BLaER1 treated with 17β-estradiol and CSF1 and Interleukin-3, amounts not matched to agents 10 nM and 100 nM (cell line): ENCODE results near the gene UBE3A.
A peak's percentile ranks its signal among the peaks of the same experiment; 100 is the strongest.

ENCODE experiments used
- H3K27ac ChIP-seq, 11 experiments: shearing (Covaris generic); formaldehyde crosslinking; 2 replicates each; pipeline ENCODE4 v1.8.1; 2022
- H3K27me3 ChIP-seq, 11 experiments: shearing (Covaris generic); formaldehyde crosslinking; 2 replicates each; pipeline ENCODE4 v1.8.1; 2022
- H3K36me3 ChIP-seq, 11 experiments: shearing (Covaris generic); formaldehyde crosslinking; 2 replicates each; pipeline ENCODE4 v1.8.1; 2022
- H3K4me1 ChIP-seq, 10 experiments: shearing (Covaris generic); formaldehyde crosslinking; 2 replicates each; pipeline ENCODE4 v1.8.1; 2022
- H3K4me2 ChIP-seq, 11 experiments: shearing (Covaris generic); formaldehyde crosslinking; 2 replicates each; pipeline ENCODE4 v1.8.1; 2022
- H3K4me3 ChIP-seq, 10 experiments: shearing (Covaris generic); formaldehyde crosslinking; 2 replicates each; pipeline ENCODE4 v1.8.1; 2022
- H3K9ac ChIP-seq, 11 experiments: shearing (Covaris generic); formaldehyde crosslinking; 2 replicates each; pipeline ENCODE4 v1.8.1; 2022
- H3K9me3 ChIP-seq, 11 experiments: shearing (Covaris generic); formaldehyde crosslinking; replicated peaks in 1 of 11; 2 replicates each; pipeline ENCODE4 v1.8.1; 2022
- H4K20me1 ChIP-seq, 11 experiments: shearing (Covaris generic); formaldehyde crosslinking; 2 replicates each; pipeline ENCODE4 v1.8.1; 2022
- Cebpa-rat ChIP-seq, 11 experiments: shearing (Covaris generic); IDR thresholded peaks; 2 replicates each; pipeline ENCODE4 v1.8.1; 2022

Gene UBE3A

GRCh38 chr15:25406261-25406660, 32.6 kb downstream of the UBE3A start:
- TF ChIP-seq Cebpa-rat (IDR thresholded peaks at IDR 0.05), result no peak
- Histone ChIP-seq H3K4me1 (peaks cover 12 to 63% (median 13%) of the 10 kb centered on the region in 10 experiments), H3K9ac (no peak overlapping the region), H3K36me3 (peaks cover 51 to 94% (median 75%) of the 10 kb centered on the region in 11 experiments; a peak in 21 of 22 replicates), H3K9me3 (peaks cover 0 to 88% (median 75%) of the 10 kb centered on the region in 11 experiments; a peak in 20 of 22 replicates), H4K20me1 (peaks cover 13 to 78% (median 46%) of the 10 kb centered on the region in 11 experiments; a peak in 19 of 22 replicates), H3K4me3 (no peak overlapping the region), H3K27me3 (no peaks in the 10 kb centered on the region), H3K27ac (no peak overlapping the region), H3K4me2 (no peak overlapping the region)

GRCh38 chr15:25403771-25404170, 35.1 kb downstream of the UBE3A start:
- Histone ChIP-seq H3K4me2 (peak overlapping the region in 4 of 11 experiments; percentile 9 to 95 (median 84); a peak in 5 of 22 replicates), H3K9me3 (peaks cover 4 to 92% (median 75%) of the 10 kb centered on the region in 11 experiments; a peak in 20 of 22 replicates), H3K9ac (no peak overlapping the region), H4K20me1 (peaks cover 0 to 54% (median 21%) of the 10 kb centered on the region in 11 experiments; a peak in 14 of 22 replicates), H3K4me3 (no peak overlapping the region), H3K27me3 (no peaks in the 10 kb centered on the region), H3K36me3 (peaks cover 61 to 100% (median 96%) of the 10 kb centered on the region in 11 experiments), H3K27ac (peak overlapping the region in 2 of 11 experiments; percentile 16 to 30; a peak in 2 of 22 replicates), H3K4me1 (peaks cover 0 to 58% (median 0%) of the 10 kb centered on the region in 10 experiments; a peak in 9 of 20 replicates)
- no peak for TF ChIP-seq Cebpa-rat (IDR thresholded peaks at IDR 0.05)

GRCh38 chr15:25402342-25402741, 36.5 kb downstream of the UBE3A start:
- Histone ChIP-seq H3K4me3 (peak overlapping the region in 5 of 10 experiments; percentile 8 to 31 (median 10); a peak in 5 of 20 replicates), H3K27ac (peak overlapping the region in 4 of 11 experiments; percentile 48 to 57 (median 50); a peak in 8 of 22 replicates), H3K4me2 (peak overlapping the region in 4 of 11 experiments; percentile 39 to 95 (median 84); a peak in 7 of 22 replicates), H3K9me3 (peaks cover 4 to 84% (median 68%) of the 10 kb centered on the region in 11 experiments; a peak in 20 of 22 replicates), H3K9ac (no peak overlapping the region), H3K4me1 (peaks cover 0 to 65% (median 2%) of the 10 kb centered on the region in 10 experiments; a peak in 9 of 20 replicates), H3K36me3 (peaks cover 53 to 99% (median 96%) of the 10 kb centered on the region in 11 experiments), H4K20me1 (peaks cover 0 to 45% (median 6%) of the 10 kb centered on the region in 11 experiments; a peak in 12 of 22 replicates), H3K27me3 (no peaks in the 10 kb centered on the region)
- no peak for TF ChIP-seq Cebpa-rat (IDR thresholded peaks at IDR 0.05)

- Histone ChIP-seq H3K9me3 (peaks cover 4 to 76% (median 64%) of the 10 kb centered on the region in 11 experiments; a peak in 19 of 22 replicates), H3K27me3 (no peaks in the 10 kb centered on the region), H3K27ac (peak overlapping the region in 4 of 11 experiments; percentile 48 to 57 (median 52); a peak in 7 of 22 replicates), H3K9ac (peak overlapping the region in 1 of 11 experiments; percentile 27; a peak in 1 of 22 replicates), H4K20me1 (peaks cover 0 to 44% (median 6%) of the 10 kb centered on the region in 11 experiments; a peak in 11 of 22 replicates), H3K4me2 (peak overlapping the region in 4 of 11 experiments; percentile 39 to 95 (median 84); a peak in 7 of 22 replicates), H3K36me3 (peaks cover 50 to 99% (median 95%) of the 10 kb centered on the region in 11 experiments), H3K4me3 (no peak overlapping the region), H3K4me1 (peaks cover 0 to 66% (median 4%) of the 10 kb centered on the region in 10 experiments; a peak in 9 of 20 replicates)
- TF ChIP-seq Cebpa-rat (IDR thresholded peaks at IDR 0.05), result no peak
These were observed 37.3 kb downstream of the UBE3A start for GRCh38 chr15:25401501-25401900.

GRCh38 chr15:25397100-25397499, 41.7 kb downstream of the UBE3A start:
- no peak for TF ChIP-seq Cebpa-rat (IDR thresholded peaks at IDR 0.05)
- Histone ChIP-seq H3K27me3 (no peaks in the 10 kb centered on the region), H3K9ac (no peak overlapping the region), H3K4me3 (no peak overlapping the region), H3K9me3 (peaks cover under 1 to 46% (median 36%) of the 10 kb centered on the region in 11 experiments; a peak in 19 of 22 replicates), H4K20me1 (peaks cover 0 to 56% (median 7%) of the 10 kb centered on the region in 11 experiments; a peak in 11 of 22 replicates), H3K36me3 (peaks cover 54 to 99% (median 96%) of the 10 kb centered on the region in 11 experiments), H3K4me1 (peaks cover 0 to 50% (median 4%) of the 10 kb centered on the region in 10 experiments; a peak in 9 of 20 replicates), H3K4me2 (peak overlapping the region in 4 of 11 experiments; percentile 11 to 58 (median 34); a peak in 5 of 22 replicates), H3K27ac (peak overlapping the region in 3 of 11 experiments; percentile 4 to 28 (median 24); a peak in 1 of 22 replicates)

GRCh38 chr15:25394898-25395297, 43.9 kb downstream of the UBE3A start:
- no peak overlapping the region for H3K4me2 ChIP-seq
- no peak overlapping the region for H3K27ac ChIP-seq
- no peak for TF ChIP-seq Cebpa-rat (IDR thresholded peaks at IDR 0.05)
- H3K4me3 ChIP-seq, result no peak overlapping the region
- H3K36me3 ChIP-seq, result peaks cover 74 to 99% (median 96%) of the 10 kb centered on the region in 11 experiments
- H3K4me1 ChIP-seq, result peaks cover 0 to 31% (median 4%) of the 10 kb centered on the region in 10 experiments; a peak in 7 of 20 replicates
- H3K9ac ChIP-seq, result no peak overlapping the region
- no peaks in the 10 kb centered on the region for H3K27me3 ChIP-seq
- peaks cover 0 to 50% (median 44%) of the 10 kb centered on the region in 11 experiments; a peak in 20 of 22 replicates for H3K9me3 ChIP-seq
- H4K20me1 ChIP-seq, result peaks cover 0 to 73% (median 6%) of the 10 kb centered on the region in 11 experiments; a peak in 10 of 22 replicates

GRCh38 chr15:25392806-25393205, 46.0 kb downstream of the UBE3A start:
- peaks cover 84 to 100% (median 99%) of the 10 kb centered on the region in 11 experiments for H3K36me3 ChIP-seq

GRCh38 chr15:25391971-25392721, 46.7 kb downstream of the UBE3A start:
- H3K27ac ChIP-seq, result no peak overlapping the region
- peaks cover 0 to 88% (median 13%) of the 10 kb centered on the region in 11 experiments; a peak in 11 of 22 replicates for H4K20me1 ChIP-seq
- H3K4me1 ChIP-seq, result peaks cover 0 to 22% (median 1%) of the 10 kb centered on the region in 10 experiments; a peak in 7 of 20 replicates
- H3K27me3 ChIP-seq, result no peaks in the 10 kb centered on the region
- H3K9ac ChIP-seq, result no peak overlapping the region
- H3K4me2 ChIP-seq, result peak overlapping the region in 1 of 11 experiments; percentile 33; a peak in 2 of 22 replicates
- peaks cover 90 to 100% (median 100%) of the 10 kb centered on the region in 11 experiments for H3K36me3 ChIP-seq
- no peak overlapping the region for H3K4me3 ChIP-seq
- TF ChIP-seq Cebpa-rat (IDR thresholded peaks at IDR 0.05), result no peak
- peaks cover 20 to 70% (median 61%) of the 10 kb centered on the region in 11 experiments for H3K9me3 ChIP-seq

More at GRCh38 chr15:25392806-25393205, 46.0 kb downstream of the UBE3A start:
- Histone ChIP-seq H3K4me1 (peaks cover 0 to 29% (median 4%) of the 10 kb centered on the region in 10 experiments; a peak in 7 of 20 replicates), H3K27ac (no peak overlapping the region), H4K20me1 (peaks cover 0 to 88% (median 13%) of the 10 kb centered on the region in 11 experiments; a peak in 11 of 22 replicates), H3K4me3 (no peak overlapping the region), H3K9ac (no peak overlapping the region), H3K4me2 (peak overlapping the region in 1 of 11 experiments; percentile 33; a peak in 1 of 22 replicates), H3K27me3 (no peaks in the 10 kb centered on the region), H3K9me3 (peaks cover 14 to 63% (median 54%) of the 10 kb centered on the region in 11 experiments; a peak in 21 of 22 replicates)
- no peak for TF ChIP-seq Cebpa-rat (IDR thresholded peaks at IDR 0.05)
